Fibroblast of the conjunctiva (primary cell): ENCODE data around the gene CROCC2.

Source experiments
- DNase-seq: peaks from one replicate; pipeline ENCODE4 v3.0.0-alpha.2; 2010; ENCODE audit warnings: low read depth

Gene CROCC2

GRCh38 chr2:240988146-240988545, 82.0 kb downstream of the CROCC2 start:
- no peak for DNase-seq

GRCh38 chr2:240988571-240989271, 82.6 kb downstream of the CROCC2 start:
- no peak for DNase-seq

- DNase-seq: no peak
These were observed 83.5 kb downstream of the CROCC2 start for GRCh38 chr2:240989451-240990265.

DNA sequence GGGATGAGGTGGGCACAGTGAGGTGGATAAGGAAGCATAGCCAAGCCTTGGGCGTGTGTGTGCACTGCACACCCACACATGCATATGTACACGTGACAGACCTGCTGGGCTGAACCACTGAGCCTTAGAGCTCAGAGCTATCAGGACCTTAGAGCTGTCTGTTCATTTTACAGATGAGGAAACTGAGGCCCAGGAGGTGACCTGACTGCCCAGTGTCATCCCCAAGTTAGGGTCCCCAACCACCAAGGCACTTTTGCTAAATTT, 84.1 kb downstream of the CROCC2 start:
- no peak for DNase-seq

- DNase-seq: no peak
These were observed 84.7 kb downstream of the CROCC2 start for GRCh38 chr2:240990726-240991377.

DNA sequence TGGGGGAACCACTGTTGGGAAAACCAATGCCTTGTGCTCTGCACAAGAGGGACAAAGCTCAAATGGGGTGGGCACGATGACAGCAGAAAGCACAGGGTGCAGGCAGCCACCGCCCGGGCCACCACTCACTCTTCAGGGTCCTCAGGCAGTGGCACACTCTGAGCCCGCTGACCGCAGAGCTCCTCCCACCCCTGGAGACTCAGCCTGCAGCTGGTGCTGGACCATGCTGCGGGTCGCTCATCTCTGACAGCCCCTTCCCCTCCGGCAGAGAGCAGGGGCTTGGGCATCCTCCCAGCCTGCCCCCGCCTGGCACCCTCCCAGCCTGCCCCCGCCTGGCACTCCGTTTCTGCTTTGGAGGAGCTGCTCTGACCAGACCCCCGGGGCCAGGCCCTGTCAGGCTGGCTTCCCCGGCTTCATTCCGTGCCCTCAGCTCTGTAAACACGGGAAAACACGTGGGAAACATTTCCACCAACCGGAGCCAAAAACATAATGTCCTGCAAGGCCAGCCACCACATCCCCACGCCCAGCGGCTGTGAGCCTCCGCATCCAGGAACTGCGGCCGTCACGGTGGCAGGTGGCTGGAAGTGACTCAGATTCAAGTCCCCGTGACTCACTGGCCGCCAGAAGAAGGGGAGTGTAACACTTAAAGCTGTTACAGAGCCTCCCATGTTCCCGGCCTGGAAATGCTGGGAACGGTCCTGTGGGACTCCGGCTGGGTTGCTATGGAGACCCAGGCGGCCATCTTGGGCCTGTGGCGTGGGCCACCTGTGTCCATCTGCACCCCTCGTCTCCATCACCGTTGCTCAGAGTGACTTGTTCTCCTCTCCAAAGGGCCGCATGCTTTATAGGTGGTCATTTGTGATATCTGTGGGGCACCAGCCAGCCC, 85.5 kb downstream of the CROCC2 start:
- DNase-seq: peak; percentile 85

DNA sequence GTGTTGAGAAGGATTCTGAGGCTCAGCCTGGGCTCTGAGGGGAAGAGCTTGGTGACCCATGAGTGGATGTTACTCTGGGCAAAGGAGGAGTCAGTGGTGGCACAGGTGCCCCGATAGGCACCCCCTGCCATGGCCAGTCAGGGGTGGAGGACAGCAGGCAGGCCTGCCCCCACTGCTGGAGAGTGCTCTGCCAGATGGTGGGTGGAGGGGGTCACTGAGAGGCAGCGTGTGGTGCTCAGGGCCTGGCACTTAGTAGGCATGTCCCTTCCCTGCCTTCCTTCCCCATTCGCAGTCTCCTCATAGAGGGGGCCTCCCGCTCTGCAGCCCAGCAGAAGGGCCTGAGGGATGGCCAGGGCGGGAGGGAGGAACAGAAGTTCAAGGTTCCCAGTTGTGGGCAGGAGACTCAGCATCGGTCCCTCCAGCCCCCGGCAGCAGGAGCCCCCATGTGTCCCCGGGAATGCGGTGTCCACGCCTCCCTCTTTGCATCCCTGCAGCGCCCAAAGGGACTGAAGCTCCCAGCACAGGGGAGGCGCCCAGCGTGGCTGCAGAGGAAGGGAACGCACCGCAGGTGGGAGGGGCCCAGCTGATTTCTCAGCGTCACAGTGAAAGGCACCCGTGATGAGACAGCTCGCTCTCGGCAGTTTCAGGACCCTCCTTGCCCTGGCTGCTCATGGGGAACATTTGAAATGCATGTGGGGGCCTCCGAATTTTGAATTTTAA, 86.6 kb downstream of the CROCC2 start:
- DNase-seq: no peak

GRCh38 chr2:240993446-240994170, 87.5 kb downstream of the CROCC2 start:
- DNase-seq: no peak

- DNase-seq: no peak
These were observed 88.2 kb downstream of the CROCC2 start for GRCh38 chr2:240994171-240994896.

GRCh38 chr2:240995041-240996021, 89.2 kb downstream of the CROCC2 start:
- no peak for DNase-seq

DNA sequence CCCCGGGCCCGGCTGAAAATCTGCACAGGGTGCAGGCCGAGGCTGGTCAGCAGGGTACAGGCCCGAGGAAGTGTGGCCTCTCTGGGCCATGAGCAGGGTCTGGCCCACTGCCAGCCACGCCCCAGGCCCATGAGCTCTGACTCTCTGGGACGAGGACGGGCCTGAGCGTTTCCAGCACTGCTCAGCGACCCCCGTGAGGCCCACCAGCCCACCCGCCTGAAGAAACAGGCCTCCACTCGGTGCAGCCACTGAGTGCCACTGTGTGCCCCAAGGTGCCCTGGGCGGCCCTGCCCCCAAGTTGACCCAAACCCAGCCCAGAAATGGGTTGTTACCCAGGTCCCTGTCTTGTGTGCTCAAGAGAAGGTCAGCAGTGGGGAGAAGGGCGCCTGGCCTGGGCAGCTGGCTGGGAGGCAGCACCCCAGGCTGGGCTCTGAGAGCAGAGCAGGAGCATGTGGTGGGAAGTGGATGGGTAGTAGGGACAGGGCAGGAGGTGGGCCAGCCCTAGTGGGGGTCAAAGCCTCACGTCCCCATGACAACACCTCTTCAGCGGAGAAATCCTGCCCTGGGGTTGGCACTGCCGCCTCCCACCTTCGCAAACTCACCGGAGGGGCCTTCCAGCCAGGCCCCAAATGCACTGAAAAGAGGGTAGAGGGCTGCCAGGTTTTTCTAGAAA, 90.2 kb downstream of the CROCC2 start:
- DNase-seq: no peak

DNA sequence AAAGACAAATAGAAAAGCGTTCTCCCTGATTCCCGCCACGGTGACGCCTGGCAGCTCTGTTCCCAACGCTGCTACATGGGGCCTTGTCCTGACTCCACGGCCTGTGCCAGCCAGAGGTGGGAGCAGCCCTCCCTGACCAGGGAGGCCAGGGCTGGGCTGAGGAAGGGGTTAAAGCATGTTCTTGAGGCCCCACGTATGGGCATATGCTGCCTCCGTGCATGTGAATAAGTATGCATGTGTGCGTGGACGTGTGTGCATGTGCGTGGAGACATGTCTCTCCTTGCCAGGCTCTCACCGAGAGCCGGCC, 90.7 kb downstream of the CROCC2 start:
- DNase-seq: no peak

GRCh38 chr2:240997141-240997855, 91.2 kb downstream of the CROCC2 start:
- DNase-seq: no peak

DNA sequence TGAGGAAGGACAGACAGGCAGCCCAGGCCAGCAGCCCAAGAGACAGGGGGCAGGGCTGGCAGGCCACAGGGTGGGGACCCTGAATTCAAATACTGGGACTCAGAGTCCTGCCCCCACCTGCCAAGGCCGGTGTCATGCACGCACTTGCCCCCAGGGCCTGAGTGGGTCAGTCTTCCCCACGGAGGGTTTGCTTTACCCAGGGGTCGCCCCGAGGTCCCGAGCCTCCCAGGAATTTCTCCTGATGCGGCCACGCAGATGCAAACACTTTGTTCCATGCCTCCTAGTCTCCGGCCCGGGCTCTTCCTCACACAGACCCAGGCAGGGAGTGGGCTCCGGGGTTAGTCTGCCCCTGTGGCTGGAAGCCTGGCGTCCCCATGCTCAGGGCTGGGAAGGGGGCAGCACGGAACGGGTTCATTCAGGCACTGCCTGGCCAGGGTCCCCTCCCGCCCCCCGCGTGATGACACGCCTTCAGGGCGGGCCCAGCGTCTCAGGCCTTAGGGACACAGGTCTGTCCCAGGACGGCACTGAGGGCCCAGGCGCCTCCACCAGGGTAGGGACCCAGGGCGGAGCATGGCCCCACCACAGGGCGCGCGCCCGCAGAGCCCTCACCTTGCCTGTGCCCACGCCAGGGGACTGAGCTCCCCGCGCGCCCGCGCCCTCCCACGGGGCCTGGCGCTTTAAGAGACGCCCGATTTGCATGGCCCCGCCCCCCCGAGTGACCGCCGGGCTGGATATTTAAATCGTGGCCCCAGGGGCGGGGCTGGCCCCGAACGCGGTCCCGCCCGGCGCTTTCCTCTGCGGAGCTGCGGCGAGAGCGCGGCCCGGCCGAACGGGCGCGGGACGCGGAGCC, 91.9 kb downstream of the CROCC2 start, which contains the start of gene SNED1:
SNED1 (plus strand) TSS at position 763 of the 850 bp plus-strand sequence. CDS start 220 bp downstream, outside the sequence.
- peak; percentile 63 for DNase-seq

GRCh38 chr2:240998706-240998994, 92.5 kb downstream of the CROCC2 start:
- DNase-seq: no peak

- DNase-seq: no peak
These were observed 93.1 kb downstream of the CROCC2 start for GRCh38 chr2:240998995-240999791.
